ENCODE measurements around the gene GASK1A.

The GASK1A gene

GRCh38 chr3:42982645-42983412 is 3.7 kb downstream of the GASK1A start:
- no peak for DNase-seq (ENCODE audit: extremely low read depth in 1 of 2, low read depth in 1 of 2)

GRCh38 chr3:42983927-42984326 is 4.8 kb downstream of the GASK1A start:
- no peak for DNase-seq (ENCODE audit: extremely low read depth in 1 of 2, low read depth in 1 of 2)

- no peak for DNase-seq (ENCODE audit: extremely low read depth in 1 of 2, low read depth in 1 of 2)
These were observed 5.6 kb downstream of the GASK1A start for GRCh38 chr3:42984701-42985100.

DNA sequence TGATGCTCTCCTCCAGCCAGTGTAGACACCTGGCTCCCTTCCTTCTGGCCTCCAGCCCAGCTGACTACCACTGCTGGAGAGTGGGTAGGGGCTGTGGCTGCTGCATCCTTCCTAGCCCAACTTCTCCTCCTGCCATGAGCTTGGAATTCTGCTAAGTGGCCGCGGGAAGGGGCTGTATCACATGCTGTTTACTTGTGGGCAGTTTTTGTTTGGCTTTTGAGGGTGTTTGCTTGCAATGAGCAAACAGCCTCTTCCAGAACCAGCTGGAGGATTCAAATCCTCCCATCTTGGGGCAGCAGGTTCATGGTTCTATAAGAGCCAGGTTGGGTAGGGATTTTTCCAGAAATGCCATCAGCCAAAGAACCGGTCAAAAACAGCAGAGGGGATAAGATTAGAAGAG is 9.0 kb downstream of the GASK1A start:
- DNase-seq (ENCODE audit: extremely low read depth in 1 of 2, low read depth in 1 of 2): no peak

DNA sequence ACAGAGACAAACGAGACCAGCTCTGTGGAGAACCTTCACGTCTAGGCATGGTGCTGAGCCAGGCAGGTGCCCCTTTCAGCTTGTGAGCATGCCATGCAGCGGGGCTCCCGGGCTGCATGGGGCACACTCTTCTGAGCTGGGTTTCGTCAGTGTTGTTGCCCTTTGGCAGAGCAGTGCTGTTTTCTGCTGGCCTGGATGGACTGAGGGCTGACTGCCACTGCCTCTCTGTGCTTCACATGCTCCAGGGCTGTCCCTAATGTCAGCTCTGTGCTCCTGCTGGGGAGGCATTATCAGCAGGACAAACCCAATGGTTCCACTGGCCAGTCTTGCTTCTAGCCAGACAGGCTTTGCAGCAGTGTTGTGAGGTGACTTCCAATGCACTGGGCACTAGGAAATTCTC is 9.5 kb downstream of the GASK1A start:
- no peak for DNase-seq (ENCODE audit: extremely low read depth in 1 of 2, low read depth in 1 of 2)

DNA sequence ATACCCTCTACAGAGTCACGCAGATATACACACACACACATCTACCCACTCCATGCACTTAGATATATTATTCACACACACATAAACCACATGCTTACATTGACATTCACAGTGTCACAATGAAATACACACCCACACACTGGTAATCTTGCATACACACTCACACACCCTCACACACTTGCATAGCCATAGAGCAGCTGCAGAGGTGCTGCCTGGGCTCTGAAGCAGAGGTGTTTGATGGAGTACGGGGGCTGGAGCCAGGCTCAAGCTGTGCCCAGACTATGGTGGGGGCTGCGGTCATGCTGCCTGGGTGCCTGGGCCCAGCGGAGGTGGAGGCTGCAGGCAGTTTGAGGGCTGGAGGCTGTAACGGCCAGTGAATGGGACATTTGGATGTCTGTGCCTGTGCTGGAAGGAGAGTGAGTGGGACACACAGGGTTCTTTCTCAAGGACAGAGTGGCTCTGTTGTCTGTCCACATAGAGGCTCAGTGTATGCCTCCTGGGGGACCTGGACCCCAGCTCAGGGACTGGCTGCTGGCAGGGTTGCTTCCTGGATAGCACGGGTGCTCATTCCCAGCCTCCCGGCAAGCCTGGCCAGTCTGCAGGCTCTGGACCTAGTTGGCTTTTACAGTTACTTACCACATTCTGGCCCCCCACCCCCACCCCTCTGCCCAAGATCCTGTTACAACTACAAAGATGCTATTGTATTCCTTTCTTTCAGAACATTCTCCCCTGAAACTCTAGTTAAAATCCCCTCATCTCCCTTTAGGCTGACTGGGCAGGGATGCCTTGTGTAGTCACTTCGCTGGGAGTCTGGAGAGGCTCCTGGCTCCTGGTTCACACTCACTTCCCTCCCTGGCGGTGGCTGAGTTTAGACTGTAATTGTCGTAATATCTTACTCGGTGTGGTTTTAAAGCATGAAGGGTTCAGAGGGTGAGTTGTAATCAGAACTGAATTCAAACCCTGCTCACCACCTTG is 12.5 kb downstream of the GASK1A start:
- no peak for DNase-seq (ENCODE audit: extremely low read depth in 1 of 2, low read depth in 1 of 2)

GRCh38 chr3:42994595-42994994 is 15.5 kb downstream of the GASK1A start:
- DNase-seq (ENCODE audit: extremely low read depth in 1 of 2, low read depth in 1 of 2): no peak

DNA sequence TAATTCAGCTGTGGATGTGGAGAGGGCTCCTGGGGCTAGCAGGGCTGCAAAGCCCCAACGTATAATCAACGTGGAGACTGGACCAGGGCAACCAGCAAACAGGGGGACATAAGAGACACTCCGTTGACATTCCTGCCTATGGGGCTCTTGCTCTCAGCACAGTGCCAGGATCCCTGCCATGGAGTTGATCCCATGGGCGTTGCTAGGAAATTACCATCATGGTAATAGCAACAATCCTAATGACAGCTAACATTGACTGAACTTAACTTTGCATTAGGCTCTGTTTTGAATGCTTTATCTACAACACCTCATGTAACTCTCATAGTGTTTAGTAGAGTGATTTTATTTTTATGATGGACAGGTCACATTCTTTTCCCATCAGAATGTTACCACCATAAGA is 16.9 kb downstream of the GASK1A start:
- DNase-seq (ENCODE audit: extremely low read depth in 1 of 2, low read depth in 1 of 2): no peak

GRCh38 chr3:42996633-42997075 is 17.5 kb downstream of the GASK1A start:
- no peak for DNase-seq (ENCODE audit: extremely low read depth in 1 of 2, low read depth in 1 of 2)

- no peak for DNase-seq (ENCODE audit: extremely low read depth in 1 of 2, low read depth in 1 of 2)
These were observed 20.1 kb downstream of the GASK1A start for GRCh38 chr3:42999212-42999611.

DNA sequence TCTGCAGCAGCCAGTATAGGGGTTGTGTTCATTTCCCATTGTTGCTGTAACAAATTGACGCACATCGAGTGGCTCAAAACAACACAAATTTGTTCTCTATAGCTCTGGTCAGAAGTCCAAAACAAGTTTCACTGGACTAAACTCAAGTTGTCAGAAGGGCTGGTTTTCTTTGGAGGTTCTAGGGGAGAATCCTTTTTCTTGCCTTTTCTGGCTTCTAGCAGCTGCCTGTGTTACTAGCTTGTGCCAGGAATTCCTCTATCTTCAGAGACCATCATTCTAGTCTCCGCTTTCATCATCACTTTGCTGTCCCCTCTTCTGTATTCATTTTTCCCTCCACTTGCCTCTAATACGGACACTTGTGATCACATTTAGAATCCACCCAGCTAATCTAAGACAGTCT is 20.5 kb downstream of the GASK1A start:
- no peak for DNase-seq (ENCODE audit: extremely low read depth in 1 of 2, low read depth in 1 of 2)

- no peak for DNase-seq (ENCODE audit: extremely low read depth in 1 of 2, low read depth in 1 of 2)
These were observed 21.3 kb downstream of the GASK1A start for GRCh38 chr3:43000387-43000786.

GRCh38 chr3:43001094-43001553 is 22.0 kb downstream of the GASK1A start:
- DNase-seq (ENCODE audit: extremely low read depth in 1 of 2, low read depth in 1 of 2): no peak

GRCh38 chr3:43001556-43002121 is 22.5 kb downstream of the GASK1A start:
- DNase-seq (ENCODE audit: extremely low read depth in 1 of 2, low read depth in 1 of 2): no peak

- no peak for DNase-seq (ENCODE audit: extremely low read depth in 1 of 2, low read depth in 1 of 2)
These were observed 25.2 kb downstream of the GASK1A start for GRCh38 chr3:43004282-43004681.

- DNase-seq (ENCODE audit: extremely low read depth in 1 of 2, low read depth in 1 of 2): no peak
These were observed 26.1 kb downstream of the GASK1A start for GRCh38 chr3:43005253-43005652.

DNA sequence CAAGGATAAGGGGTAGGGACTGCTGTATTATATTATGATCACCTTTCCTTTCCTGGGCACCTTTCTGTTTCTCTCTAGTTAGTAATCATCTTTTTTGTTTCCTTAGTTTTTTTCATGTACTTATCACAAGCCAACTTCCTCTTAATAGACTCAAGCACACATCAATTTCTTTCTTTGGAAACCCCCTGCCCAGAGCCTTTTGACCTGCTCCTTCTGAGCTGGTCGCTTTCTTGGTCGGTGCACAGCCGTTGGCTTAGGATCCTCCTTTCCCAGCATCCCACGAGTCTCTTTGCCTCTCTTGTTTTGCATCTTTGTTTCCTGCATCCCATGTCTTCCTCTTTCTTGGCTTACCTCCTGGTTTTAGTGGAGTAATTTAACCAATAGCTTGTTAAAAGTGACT is 26.9 kb downstream of the GASK1A start:
- no peak for DNase-seq (ENCODE audit: extremely low read depth in 1 of 2, low read depth in 1 of 2)

GRCh38 chr3:43006825-43007224 is 27.7 kb downstream of the GASK1A start:
- DNase-seq (ENCODE audit: extremely low read depth in 1 of 2, low read depth in 1 of 2): no peak

GRCh38 chr3:43009547-43009946 is 30.4 kb downstream of the GASK1A start:
- no peak for DNase-seq (ENCODE audit: extremely low read depth in 1 of 2, low read depth in 1 of 2)

DNA sequence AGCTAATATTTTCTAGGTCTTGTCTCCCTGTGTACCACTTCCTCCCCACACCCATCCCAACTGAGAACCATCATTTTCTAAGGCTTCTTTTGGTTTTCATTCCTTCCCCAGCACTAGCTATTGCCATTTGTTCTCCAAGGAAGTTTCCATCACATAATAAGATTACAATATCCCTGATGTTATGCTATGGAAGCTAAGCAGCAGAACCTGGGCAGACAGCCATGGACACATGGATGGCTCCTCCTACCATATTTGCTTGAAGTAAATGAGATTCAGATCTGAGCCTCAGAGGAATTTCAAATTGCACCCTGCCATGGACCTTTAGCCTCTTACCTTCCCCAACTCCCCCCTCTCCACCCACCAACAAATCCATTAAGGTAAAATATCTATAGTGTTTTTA is 31.5 kb downstream of the GASK1A start:
- DNase-seq (ENCODE audit: extremely low read depth in 1 of 2, low read depth in 1 of 2): no peak

- DNase-seq (ENCODE audit: extremely low read depth in 1 of 2, low read depth in 1 of 2): no peak
These were observed 32.5 kb downstream of the GASK1A start for GRCh38 chr3:43011638-43012037.
